ENCODE results near the gene ADGRE2.

- TF ChIP-seq CTCF (optimal IDR thresholded peaks at IDR 0.05 in 1 of 3, IDR thresholded peaks at IDR 0.05 in 1 of 3, conservative IDR thresholded peaks at IDR 0.05 in 1 of 3; ENCODE audit: extremely low read depth in 1 of 3, insufficient read depth in 2 of 3, low read length in 3 of 3) = no peak
- no peak for TF ChIP-seq EZH2 (IDR thresholded peaks at IDR 0.05; ENCODE audit: low read length)
Observed at GRCh38 chr19:14769201-14769600, 9.2 kb downstream of the ADGRE2 start.
